Measurements from ENCODE around the gene TCF4.

TCF4 gene

DNA sequence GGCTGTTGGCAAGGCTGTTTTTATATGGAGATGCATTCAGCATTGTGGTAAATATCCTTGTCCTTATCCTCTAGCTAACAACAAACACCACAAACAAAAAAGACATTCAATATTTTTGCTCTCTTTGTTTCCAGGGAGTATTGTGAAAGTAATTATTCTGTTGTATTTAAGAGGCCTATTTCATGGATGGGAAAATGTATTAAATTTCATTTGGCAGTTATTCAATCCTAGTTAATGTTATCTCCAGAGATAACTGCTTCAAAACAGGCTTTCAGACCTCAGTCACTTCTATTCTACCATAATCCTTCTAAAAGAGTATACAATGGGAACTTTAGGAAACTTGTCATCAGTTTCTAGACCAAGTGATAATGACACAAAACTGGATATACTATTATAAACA lies 348.3 kb downstream of the TCF4 start:
- no peak for TF ChIP-seq CTCF (conservative IDR thresholded peaks at IDR 0.05; ENCODE audit: low read length)
- no peak overlapping the region for H3K4me3 ChIP-seq (ENCODE audit: low read length)
- no peak for DNase-seq (ENCODE audit: low read depth)

DNA sequence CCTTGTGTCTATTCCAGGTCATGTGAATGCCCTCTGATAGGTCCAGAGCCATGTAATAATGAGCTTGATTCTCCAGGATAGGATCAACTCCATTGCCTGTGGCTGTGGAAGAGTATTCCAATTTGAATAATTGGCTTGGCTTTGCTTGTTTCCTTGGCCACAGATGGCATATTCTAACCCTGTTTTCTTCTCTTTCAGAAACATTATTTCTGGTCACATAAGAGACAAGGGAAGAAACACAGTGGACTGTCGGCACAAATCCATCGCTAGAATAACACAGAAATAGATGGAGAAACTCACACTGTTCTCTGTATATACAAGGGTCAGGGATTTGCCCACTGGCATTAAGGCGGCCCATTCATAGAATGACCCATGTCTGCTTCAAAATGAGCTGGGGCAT lies 350.3 kb downstream of the TCF4 start:
- TF ChIP-seq CTCF (conservative IDR thresholded peaks at IDR 0.05; ENCODE audit: low read length), result no peak
- no peak overlapping the region for H3K4me3 ChIP-seq (ENCODE audit: low read length)
- DNase-seq (ENCODE audit: low read depth), result no peak

- DNase-seq (ENCODE audit: low read depth), result peak; percentile 66
- H3K4me3 ChIP-seq (ENCODE audit: low read length), result no peak overlapping the region
- no peak for TF ChIP-seq CTCF (conservative IDR thresholded peaks at IDR 0.05; ENCODE audit: low read length)
Measured at GRCh38 chr18:55236150-55236931, 351.7 kb downstream of the TCF4 start.

- TF ChIP-seq CTCF (conservative IDR thresholded peaks at IDR 0.05; ENCODE audit: low read length), result no peak
- no peak overlapping the region for H3K4me3 ChIP-seq (ENCODE audit: low read length)
- no peak for DNase-seq (ENCODE audit: low read depth)
Measured at GRCh38 chr18:55235094-55235461, 352.9 kb downstream of the TCF4 start.

- H3K4me3 ChIP-seq (ENCODE audit: low read length), result no peak overlapping the region
- DNase-seq (ENCODE audit: low read depth), result peak; percentile 76
- TF ChIP-seq CTCF (conservative IDR thresholded peaks at IDR 0.05; ENCODE audit: low read length), result peak; percentile 92
Measured at GRCh38 chr18:55234366-55235093, 353.5 kb downstream of the TCF4 start.

- TF ChIP-seq CTCF (conservative IDR thresholded peaks at IDR 0.05; ENCODE audit: low read length), result no peak
- DNase-seq (ENCODE audit: low read depth), result no peak
- H3K4me3 ChIP-seq (ENCODE audit: low read length), result no peak overlapping the region
Measured at GRCh38 chr18:55233857-55234256, 354.1 kb downstream of the TCF4 start.

- no peak overlapping the region for H3K4me3 ChIP-seq (ENCODE audit: low read length)
- DNase-seq (ENCODE audit: low read depth), result no peak
- no peak for TF ChIP-seq CTCF (conservative IDR thresholded peaks at IDR 0.05; ENCODE audit: low read length)
Measured at GRCh38 chr18:55232506-55232905, 355.5 kb downstream of the TCF4 start.

Measured in AG10803 (cell line).